ENCODE measurements around the gene MLN.

GRCh38 chr6:33840048-33840926, 36.5 kb upstream of the MLN start:
- TF ChIP-seq CTCF (IDR thresholded peaks at IDR 0.05) (no peak), POLR2A (IDR thresholded peaks at IDR 0.05) (no peak)

All from thyroid gland (tissue), 4 donors.